Measurements from ENCODE around the gene C4orf36. TPM values are rescaled to one million over a fixed set of nuclear protein-coding genes. Genes with fewer than 3 reads are reported as not detected.

Gene C4orf36
- total RNA-seq, 1 donor from 2014 or later, result not detected

DNA sequence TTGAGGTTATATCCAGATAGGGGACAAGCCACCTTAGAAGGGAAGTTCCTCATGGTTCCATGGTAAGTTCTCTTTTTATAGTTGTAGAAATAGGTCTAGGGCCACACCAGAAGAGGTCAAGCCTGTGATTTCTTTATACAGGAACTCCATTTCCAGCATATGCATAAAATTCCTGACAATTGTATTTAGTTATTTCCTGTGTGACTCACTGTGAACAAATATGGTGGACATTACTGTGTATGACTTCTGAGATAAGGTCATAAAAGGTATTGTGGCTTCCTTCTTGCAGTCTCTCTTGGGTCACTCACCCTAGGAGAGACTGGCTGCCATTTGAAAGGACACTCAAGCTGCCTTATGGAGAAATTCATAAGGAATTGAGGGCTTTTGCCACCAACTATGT lies 2.2 kb upstream of the C4orf36 start:
- ATAC-seq (ENCODE audit: low read depth) (no peak), DNase-seq (no peak)
- ChIA-PET CTCF (interaction anchor here (1.1 to 1.5 kb wide), 2 partner anchors 395 to 399 kb away, joined by 16 read pairs; no protein-coding TSS in a partner anchor), POLR2A (no interaction called here)
- no peak overlapping the region for H3K4me3 Mint-ChIP-seq
- H3K9me3 Mint-ChIP-seq, result no peaks in the 10 kb centered on the region
- H3K4me1 Mint-ChIP-seq, result peaks cover 9% of the 10 kb centered on the region
- TF ChIP-seq, protein P1, sequence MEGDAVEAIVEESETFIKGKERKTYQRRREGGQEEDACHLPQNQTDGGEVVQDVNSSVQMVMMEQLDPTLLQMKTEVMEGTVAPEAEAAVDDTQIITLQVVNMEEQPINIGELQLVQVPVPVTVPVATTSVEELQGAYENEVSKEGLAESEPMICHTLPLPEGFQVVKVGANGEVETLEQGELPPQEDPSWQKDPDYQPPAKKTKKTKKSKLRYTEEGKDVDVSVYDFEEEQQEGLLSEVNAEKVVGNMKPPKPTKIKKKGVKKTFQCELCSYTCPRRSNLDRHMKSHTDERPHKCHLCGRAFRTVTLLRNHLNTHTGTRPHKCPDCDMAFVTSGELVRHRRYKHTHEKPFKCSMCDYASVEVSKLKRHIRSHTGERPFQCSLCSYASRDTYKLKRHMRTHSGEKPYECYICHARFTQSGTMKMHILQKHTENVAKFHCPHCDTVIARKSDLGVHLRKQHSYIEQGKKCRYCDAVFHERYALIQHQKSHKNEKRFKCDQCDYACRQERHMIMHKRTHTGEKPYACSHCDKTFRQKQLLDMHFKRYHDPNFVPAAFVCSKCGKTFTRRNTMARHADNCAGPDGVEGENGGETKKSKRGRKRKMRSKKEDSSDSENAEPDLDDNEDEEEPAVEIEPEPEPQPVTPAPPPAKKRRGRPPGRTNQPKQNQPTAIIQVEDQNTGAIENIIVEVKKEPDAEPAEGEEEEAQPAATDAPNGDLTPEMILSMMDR (IDR thresholded peaks at IDR 0.05), result no peak
- intact Hi-C loops (cut with micrococcal nuclease), result loop anchor here (10.0 kb wide), 1 partner anchor 850 kb away; no protein-coding TSS in a partner anchor
- H3K27ac Mint-ChIP-seq, result no peak overlapping the region
- H3K36me3 Mint-ChIP-seq (ENCODE audit: low read depth), result no peaks in the 10 kb centered on the region
- peaks cover 22% of the 10 kb centered on the region for H3K27me3 Mint-ChIP-seq

DNA sequence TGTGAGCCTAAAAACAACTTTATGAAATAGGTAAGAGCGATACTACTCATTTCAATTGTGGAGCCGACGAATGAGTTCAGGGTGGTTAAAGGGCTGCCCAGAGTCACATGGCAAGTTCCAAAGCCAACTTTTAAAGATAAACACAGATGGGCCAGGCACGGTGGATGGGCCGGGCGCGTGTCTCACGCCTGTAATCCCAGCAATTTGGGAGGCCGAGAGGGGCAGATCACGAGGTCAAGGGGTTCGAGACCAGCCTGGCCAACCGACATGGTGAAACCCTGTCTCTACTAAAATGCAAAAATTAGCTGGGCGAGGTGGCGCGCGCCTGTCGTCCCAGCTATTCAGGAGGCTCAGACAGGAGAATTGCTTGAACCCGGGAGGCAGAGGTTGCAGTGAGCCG lies 914 bp upstream of the C4orf36 start:
- intact Hi-C loops (cut with micrococcal nuclease), result loop anchor here (10.0 kb wide), 1 partner anchor 848 kb away; no protein-coding TSS in a partner anchor
- Mint-ChIP-seq H3K4me1 (peaks cover 9% of the 10 kb centered on the region), H3K27ac (no peak overlapping the region), H3K4me3 (peak overlapping the region; percentile 64), H3K27me3 (peaks cover 22% of the 10 kb centered on the region), H3K36me3 (ENCODE audit: low read depth) (no peaks in the 10 kb centered on the region), H3K9me3 (no peaks in the 10 kb centered on the region)
- DNase-seq (no peak), ATAC-seq (ENCODE audit: low read depth) (no peak)
- CTCF ChIA-PET, result interaction anchor here (0.7 to 1.1 kb wide), 2 partner anchors 12 to 394 kb away, joined by 3 to 5 read pairs; no protein-coding TSS in a partner anchor
- POLR2A ChIA-PET, result no interaction called here
- TF ChIP-seq, protein P1 (IDR thresholded peaks at IDR 0.05), result no peak

DNA sequence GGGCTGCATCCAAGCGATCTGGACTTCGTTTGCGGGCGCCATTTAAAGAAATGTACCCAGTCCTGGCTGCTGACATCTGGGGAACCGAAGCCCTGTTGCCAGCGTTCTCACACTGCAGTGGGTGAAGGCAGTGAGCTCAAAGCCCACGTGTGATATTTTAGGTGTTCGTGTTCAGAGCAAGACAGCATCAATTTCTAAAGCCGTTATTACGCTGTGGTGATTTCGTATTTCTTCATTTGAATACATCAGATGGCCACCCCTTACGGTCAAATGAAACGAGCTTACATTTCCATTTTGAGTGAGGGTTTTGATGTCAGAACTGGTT lies 376 bp upstream of the C4orf36 start:
- intact Hi-C loops (cut with micrococcal nuclease), result loop anchor here (10.0 kb wide), 1 partner anchor 848 kb away; no protein-coding TSS in a partner anchor
- no peak for ATAC-seq (ENCODE audit: low read depth)
- Mint-ChIP-seq H3K4me3 (peak overlapping the region; percentile 64), H3K9me3 (no peaks in the 10 kb centered on the region), H3K4me1 (peaks cover 9% of the 10 kb centered on the region), H3K27ac (no peak overlapping the region), H3K36me3 (ENCODE audit: low read depth) (no peaks in the 10 kb centered on the region), H3K27me3 (peaks cover 22% of the 10 kb centered on the region)
- no peak for DNase-seq
- POLR2A ChIA-PET, result no interaction called here
- TF ChIP-seq, protein P1 (IDR thresholded peaks at IDR 0.05), result no peak
- CTCF ChIA-PET, result interaction anchor here (1.1 kb wide), 1 partner anchor 393 kb away, joined by 5 read pairs; no protein-coding TSS in a partner anchor

DNA sequence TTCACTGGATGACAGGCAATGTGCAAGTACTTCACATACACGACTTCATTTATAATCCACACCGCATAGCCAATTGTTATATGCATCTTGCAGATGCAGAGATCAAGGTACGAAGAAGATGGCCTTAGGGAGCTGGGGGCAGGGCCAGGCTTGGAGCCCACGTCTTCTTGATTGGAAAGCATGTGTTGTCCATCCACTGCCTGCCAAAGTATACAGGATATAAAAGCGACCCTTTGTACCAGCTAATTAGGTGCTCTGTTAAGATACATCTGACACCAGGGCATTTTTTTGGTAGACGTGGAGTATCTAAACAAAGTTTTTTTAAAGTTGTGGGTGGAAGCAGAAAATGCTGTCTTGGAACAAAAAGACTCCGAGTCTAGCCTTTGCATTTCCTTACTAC lies 1.4 kb downstream of the C4orf36 start:
- H3K27ac Mint-ChIP-seq, result no peak overlapping the region
- ATAC-seq (ENCODE audit: low read depth), result no peak
- intact Hi-C loops (cut with micrococcal nuclease), result loop anchor here (10.0 kb wide), 1 partner anchor 846 kb away; no protein-coding TSS in a partner anchor
- H3K9me3 Mint-ChIP-seq, result no peaks in the 10 kb centered on the region
- H3K27me3 Mint-ChIP-seq, result peaks cover 22% of the 10 kb centered on the region
- DNase-seq, result no peak
- POLR2A ChIA-PET, result no interaction called here
- CTCF ChIA-PET, result no interaction called here
- H3K4me1 Mint-ChIP-seq, result peaks cover 9% of the 10 kb centered on the region
- H3K36me3 Mint-ChIP-seq (ENCODE audit: low read depth), result no peaks in the 10 kb centered on the region
- H3K4me3 Mint-ChIP-seq, result peak overlapping the region; percentile 44
- TF ChIP-seq, protein P1 (IDR thresholded peaks at IDR 0.05), result no peak

DNA sequence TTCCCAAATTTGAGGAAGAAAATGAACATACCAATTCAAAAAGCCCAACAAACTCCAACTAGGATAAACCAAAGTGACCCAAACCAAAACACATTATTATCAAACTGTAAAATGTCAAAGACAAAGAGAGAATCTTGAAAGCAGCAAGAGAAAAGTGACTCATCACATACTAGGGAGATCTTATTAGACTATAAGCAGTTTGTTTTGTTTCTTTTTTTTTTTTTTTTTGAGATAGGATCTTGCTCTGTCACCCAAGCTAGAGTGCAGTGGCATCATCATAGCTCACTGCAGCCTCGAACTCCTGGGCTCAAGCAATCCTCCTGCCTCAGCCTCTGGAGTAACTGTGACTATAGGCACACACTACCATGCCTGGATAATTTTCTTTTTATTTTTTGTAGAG lies 12.6 kb downstream of the C4orf36 start:
- H3K4me1 Mint-ChIP-seq, result no peaks in the 10 kb centered on the region
- no peak overlapping the region for H3K27ac Mint-ChIP-seq
- peaks cover 2% of the 10 kb centered on the region for H3K36me3 Mint-ChIP-seq (ENCODE audit: low read depth)
- CTCF ChIA-PET, result interaction anchor here (1.4 kb wide), 1 partner anchor 383 kb away, joined by 5 read pairs; no protein-coding TSS in a partner anchor
- POLR2A ChIA-PET, result no interaction called here
- TF ChIP-seq, protein P1 (IDR thresholded peaks at IDR 0.05), result no peak
- no peak for DNase-seq
- peaks cover 13% of the 10 kb centered on the region for H3K9me3 Mint-ChIP-seq
- H3K4me3 Mint-ChIP-seq, result no peak overlapping the region
- H3K27me3 Mint-ChIP-seq, result no peaks in the 10 kb centered on the region
- intact Hi-C loops (cut with micrococcal nuclease), result no loop called here
- no peak for ATAC-seq (ENCODE audit: low read depth)

All from activated B cell treated with CpG ODN at 0.5 μM for 24 hours (primary cell).